ENCODE results near the gene SANBR.
A peak's percentile ranks its signal among the peaks of the same experiment; 100 is the strongest.
"Not testable (repeated sequence)": the region's sequence is repeated elsewhere in the genome, so short reads cannot be mapped to it uniquely, and the experiment has no call there.

The SANBR gene

GRCh38 chr2:61065714-61066709, at the start of gene SANBR:
Gene SANBR, plus strand, starts transcription at chr2:61065871. Its CDS starts 4,480 bp downstream, at chr2:61070351.
- Mint-ChIP-seq H3K36me3 (peaks cover 11% of the 10 kb centered on the region), H3K4me3 (peak within 1 kb of the TSS; percentile 82), H3K4me1 (peaks cover 6% of the 10 kb centered on the region), H3K27ac (peak within 1 kb of the TSS; percentile 81), H3K9me3 (no peaks in the 10 kb centered on the region)
- ATAC-seq = peak; percentile 99
- DNase-seq (ENCODE audit: low spot score in 2 of 2) = peak; percentile 78 to 90

- Mint-ChIP-seq H3K27ac (peak overlapping the region; percentile 93), H3K4me3 (peak overlapping the region; percentile 93), H3K4me1 (peaks cover 10% of the 10 kb centered on the region), H3K36me3 (peaks cover 18% of the 10 kb centered on the region), H3K9me3 (no peaks in the 10 kb centered on the region)
- ATAC-seq (no peak), DNase-seq (ENCODE audit: low spot score in 2 of 2) (no peak)
Observed at GRCh38 chr2:61015976-61016375, 49.7 kb upstream of the SANBR start.

- peaks cover 10% of the 10 kb centered on the region for H3K4me1 Mint-ChIP-seq
- no peaks in the 10 kb centered on the region for H3K9me3 Mint-ChIP-seq
- DNase-seq (ENCODE audit: low spot score in 2 of 2) = no peak
- peak overlapping the region; percentile 93 for H3K27ac Mint-ChIP-seq
- peaks cover 18% of the 10 kb centered on the region for H3K36me3 Mint-ChIP-seq
- H3K4me3 Mint-ChIP-seq = peak overlapping the region; percentile 93
- ATAC-seq = peak; percentile 72
Observed at GRCh38 chr2:61016392-61017002, 49.2 kb upstream of the SANBR start.

GRCh38 chr2:61017003-61017555, 48.6 kb upstream of the SANBR start:
- Mint-ChIP-seq H3K9me3 (no peaks in the 10 kb centered on the region), H3K4me1 (peaks cover 16% of the 10 kb centered on the region), H3K27ac (peak overlapping the region; percentile 93), H3K4me3 (peak overlapping the region; percentile 93), H3K36me3 (peaks cover 18% of the 10 kb centered on the region)
- DNase-seq (ENCODE audit: low spot score in 2 of 2) (peak; percentile 51 to 91), ATAC-seq (peak; percentile 80)

GRCh38 chr2:61017556-61018317, 47.9 kb upstream of the SANBR start, which contains the start of the genes PEX13 and PUS10:
Gene PEX13, plus strand, starts transcription at chr2:61017720. Its CDS starts 40 bp downstream, at chr2:61017760.
Gene PUS10, minus strand, starts transcription at chr2:61018255. Its CDS starts 6,365 bp downstream, at chr2:61011890.
- ATAC-seq = peak; percentile 90
- peaks cover 22% of the 10 kb centered on the region for H3K4me1 Mint-ChIP-seq
- H3K27ac Mint-ChIP-seq = peak within 1 kb of the TSS; percentile 93
- H3K36me3 Mint-ChIP-seq = peaks cover 13% of the 10 kb centered on the region
- peak in 1 of 2 donors; percentile 49 for DNase-seq (ENCODE audit: low spot score in 2 of 2)
- H3K4me3 Mint-ChIP-seq = peak within 1 kb of the TSS; percentile 93
- no peaks in the 10 kb centered on the region for H3K9me3 Mint-ChIP-seq

GRCh38 chr2:61018318-61018755, 47.3 kb upstream of the SANBR start:
- no peak for ATAC-seq
- no peak for DNase-seq (ENCODE audit: low spot score in 2 of 2)
- Mint-ChIP-seq H3K4me1 (peaks cover 22% of the 10 kb centered on the region), H3K27ac (peak overlapping the region; percentile 93), H3K9me3 (no peaks in the 10 kb centered on the region), H3K4me3 (peak overlapping the region; percentile 93), H3K36me3 (peaks cover 9% of the 10 kb centered on the region)

- DNase-seq (ENCODE audit: low spot score in 2 of 2) (no peak), ATAC-seq (no peak)
- Mint-ChIP-seq H3K36me3 (peaks cover 11% of the 10 kb centered on the region), H3K4me1 (peaks cover 22% of the 10 kb centered on the region), H3K27ac (no peak overlapping the region), H3K9me3 (no peaks in the 10 kb centered on the region), H3K4me3 (peak overlapping the region; percentile 93)
Observed at GRCh38 chr2:61018798-61019197, 46.9 kb upstream of the SANBR start.

- no peaks in the 10 kb centered on the region for H3K9me3 Mint-ChIP-seq
Observed at GRCh38 chr2:61021228-61021660, 44.4 kb upstream of the SANBR start.

GRCh38 chr2:61023670-61024069, 42.0 kb upstream of the SANBR start:
- H3K27ac Mint-ChIP-seq = no peak overlapping the region
- H3K4me3 Mint-ChIP-seq = no peak overlapping the region
- peaks cover 12% of the 10 kb centered on the region for H3K4me1 Mint-ChIP-seq
- ATAC-seq = no peak
- H3K36me3 Mint-ChIP-seq = peaks cover 40% of the 10 kb centered on the region
- no peaks in the 10 kb centered on the region for H3K9me3 Mint-ChIP-seq
- no peak for DNase-seq (ENCODE audit: low spot score in 2 of 2)

More at GRCh38 chr2:61021228-61021660, 44.4 kb upstream of the SANBR start:
- Mint-ChIP-seq H3K36me3 (peaks cover 21% of the 10 kb centered on the region), H3K4me3 (no peak overlapping the region), H3K4me1 (peaks cover 20% of the 10 kb centered on the region), H3K27ac (no peak overlapping the region)
- DNase-seq (ENCODE audit: low spot score in 2 of 2) (no peak), ATAC-seq (no peak)

- no peak overlapping the region for H3K4me3 Mint-ChIP-seq
- H3K36me3 Mint-ChIP-seq = peaks cover 59% of the 10 kb centered on the region
- no peak for ATAC-seq
- H3K9me3 Mint-ChIP-seq = no peaks in the 10 kb centered on the region
- H3K27ac Mint-ChIP-seq = no peak overlapping the region
- no peaks in the 10 kb centered on the region for H3K4me1 Mint-ChIP-seq
- no peak for DNase-seq (ENCODE audit: low spot score in 2 of 2)
Observed at GRCh38 chr2:61029533-61029932, 36.1 kb upstream of the SANBR start.

GRCh38 chr2:61034592-61034991, 31.1 kb upstream of the SANBR start:
- H3K4me1 Mint-ChIP-seq = peaks cover 12% of the 10 kb centered on the region
- not testable (repeated sequence) for ATAC-seq; DNase-seq (ENCODE audit: low spot score in 2 of 2); H3K4me3 Mint-ChIP-seq; H3K9me3 Mint-ChIP-seq; H3K27ac Mint-ChIP-seq
- H3K36me3 Mint-ChIP-seq = peaks cover 44% of the 10 kb centered on the region

GRCh38 chr2:61036643-61037042, 29.0 kb upstream of the SANBR start:
- Mint-ChIP-seq H3K36me3 (peaks cover 33% of the 10 kb centered on the region), H3K4me1 (peaks cover 28% of the 10 kb centered on the region)
- ATAC-seq; H3K27ac Mint-ChIP-seq; H3K9me3 Mint-ChIP-seq; H3K4me3 Mint-ChIP-seq; DNase-seq (ENCODE audit: low spot score in 2 of 2): not testable (repeated sequence)

GRCh38 chr2:61042807-61043206, 22.9 kb upstream of the SANBR start:
- Mint-ChIP-seq H3K9me3 (no peaks in the 10 kb centered on the region), H3K36me3 (peaks cover 37% of the 10 kb centered on the region), H3K4me3 (no peak overlapping the region), H3K4me1 (peaks cover 33% of the 10 kb centered on the region), H3K27ac (no peak overlapping the region)
- ATAC-seq (no peak), DNase-seq (ENCODE audit: low spot score in 2 of 2) (no peak)

GRCh38 chr2:61044636-61045035, 21.0 kb upstream of the SANBR start:
- DNase-seq (ENCODE audit: low spot score in 2 of 2) (no peak), ATAC-seq (peak; percentile 85)
- H3K36me3 Mint-ChIP-seq = peaks cover 55% of the 10 kb centered on the region
- H3K4me1 Mint-ChIP-seq = peaks cover 30% of the 10 kb centered on the region
- H3K27ac Mint-ChIP-seq = peak overlapping the region; percentile 51
- no peak overlapping the region for H3K4me3 Mint-ChIP-seq
- no peaks in the 10 kb centered on the region for H3K9me3 Mint-ChIP-seq

Measured in stimulated activated effector memory CD8-positive, alpha-beta T cell treated with anti-CD3 and anti-CD28 coated beads, Interleukin-12 subunit alpha, Interleukin-12 subunit beta, amount 100 ng/mL, for 72 hours (primary cell).